HG03378 (cell line): ENCODE results near the gene JUP.
"Not testable (repeated sequence)": the region's sequence is repeated elsewhere in the genome, so short reads cannot be mapped to it uniquely, and the experiment has no call there.

Source experiments
- ATAC-seq: cut with Tn5 transposase; IDR thresholded peaks from one replicate; pipeline ENCODE4 v1.9.1; 2021; ENCODE audit warnings: mild to moderate bottlenecking, moderate library complexity; ENCODE audit not compliant: unreplicated experiment

JUP gene

GRCh38 chr17:41786227-41787020, at the start of gene JUP:
Gene JUP (minus strand): TSS chr17:41786711. CDS start chr17:41771854, 14,857 bp downstream.
- ATAC-seq = peak; percentile 64

GRCh38 chr17:41835800-41836549, 49.5 kb upstream of the JUP start, which contains the start of gene NT5C3B:
Gene NT5C3B (minus strand): TSS chr17:41836232. CDS start chr17:41836193, 39 bp downstream.
- ATAC-seq = no peak

- ATAC-seq = no peak
These were observed 48.8 kb upstream of the JUP start for GRCh38 chr17:41835214-41835799.

GRCh38 chr17:41829961-41830360, 43.5 kb upstream of the JUP start:
- ATAC-seq = not testable (repeated sequence)

- no peak for ATAC-seq
These were observed 38.8 kb upstream of the JUP start for GRCh38 chr17:41825175-41825845.

- no peak for ATAC-seq
These were observed 37.6 kb upstream of the JUP start for GRCh38 chr17:41824086-41824485.

GRCh38 chr17:41823580-41823979, 37.1 kb upstream of the JUP start:
- ATAC-seq = no peak

- ATAC-seq = no peak
These were observed 36.6 kb upstream of the JUP start for GRCh38 chr17:41823141-41823524.

- ATAC-seq = no peak
These were observed 36.0 kb upstream of the JUP start for GRCh38 chr17:41822216-41823140.

- ATAC-seq = no peak
These were observed 35.3 kb upstream of the JUP start for GRCh38 chr17:41821776-41822175.

- no peak for ATAC-seq
These were observed 31.5 kb upstream of the JUP start for GRCh38 chr17:41818024-41818423.

GRCh38 chr17:41816637-41817320, 30.3 kb upstream of the JUP start:
- no peak for ATAC-seq

GRCh38 chr17:41814195-41814594, 27.7 kb upstream of the JUP start:
- ATAC-seq = no peak

GRCh38 chr17:41813699-41814124, 27.2 kb upstream of the JUP start:
- no peak for ATAC-seq

GRCh38 chr17:41813152-41813680, 26.7 kb upstream of the JUP start:
- ATAC-seq = no peak

- ATAC-seq = no peak
These were observed 26.1 kb upstream of the JUP start, which contains the start of gene FKBP10 for GRCh38 chr17:41812381-41813151. Gene FKBP10 (plus strand): TSS chr17:41813004. CDS start chr17:41813035, 31 bp downstream.

- ATAC-seq = no peak
These were observed 25.3 kb upstream of the JUP start, which contains the start of gene P3H4 for GRCh38 chr17:41811549-41812380. Gene P3H4 (minus strand): TSS chr17:41811949. CDS start chr17:41811915, 34 bp downstream.
